ENCODE data around the gene PRR4.

The PRR4 gene

GRCh38 chr12:10838461-10838860, 10.8 kb downstream of the PRR4 start:
- TF ChIP-seq CTCF (IDR thresholded peaks at IDR 0.05; ENCODE audit: insufficient read depth, low read depth, low read length, missing control alignments): no peak
- no peak for DNase-seq (ENCODE audit: low read depth)
- no peak overlapping the region for H3K4me3 ChIP-seq (ENCODE audit: low read length)

GRCh38 chr12:10829994-10830393, 19.3 kb downstream of the PRR4 start:
- H3K4me3 ChIP-seq (ENCODE audit: low read length): no peak overlapping the region
- no peak for DNase-seq (ENCODE audit: low read depth)

GRCh38 chr12:10826258-10826657, 23.0 kb downstream of the PRR4 start, which contains the start of gene TAS2R10:
Gene TAS2R10 (minus strand): TSS chr12:10826358. CDS start chr12:10826269, 89 bp downstream.
- DNase-seq (ENCODE audit: low read depth): no peak
- H3K4me3 ChIP-seq (ENCODE audit: low read length): no peak within 1 kb of the TSS
- TF ChIP-seq CTCF (IDR thresholded peaks at IDR 0.05; ENCODE audit: insufficient read depth, low read depth, low read length, missing control alignments): no peak

More at GRCh38 chr12:10829994-10830393, 19.3 kb downstream of the PRR4 start:
- no peak for TF ChIP-seq CTCF (IDR thresholded peaks at IDR 0.05; ENCODE audit: insufficient read depth, low read depth, low read length, missing control alignments)

GRCh38 chr12:10824957-10825356, 24.3 kb downstream of the PRR4 start:
- H3K4me3 ChIP-seq (ENCODE audit: low read length): no peak overlapping the region
- no peak for TF ChIP-seq CTCF (IDR thresholded peaks at IDR 0.05; ENCODE audit: insufficient read depth, low read depth, low read length, missing control alignments)
- no peak for DNase-seq (ENCODE audit: low read depth)

- no peak for TF ChIP-seq CTCF (IDR thresholded peaks at IDR 0.05; ENCODE audit: insufficient read depth, low read depth, low read length, missing control alignments)
- H3K4me3 ChIP-seq (ENCODE audit: low read length): no peak overlapping the region
- no peak for DNase-seq (ENCODE audit: low read depth)
Observed at GRCh38 chr12:10811883-10812536, 37.3 kb downstream of the PRR4 start.

GRCh38 chr12:10810068-10810467, 39.2 kb downstream of the PRR4 start, which contains the start of gene TAS2R9:
Gene TAS2R9 (minus strand): TSS chr12:10810168. CDS start chr12:10810075, 93 bp downstream.
- H3K4me3 ChIP-seq (ENCODE audit: low read length): no peak within 1 kb of the TSS
- DNase-seq (ENCODE audit: low read depth): no peak
- TF ChIP-seq CTCF (IDR thresholded peaks at IDR 0.05; ENCODE audit: insufficient read depth, low read depth, low read length, missing control alignments): no peak

GRCh38 chr12:10807186-10807585, 42.1 kb downstream of the PRR4 start, which contains the start of gene TAS2R8:
Gene TAS2R8 (minus strand): TSS chr12:10807286. CDS start chr12:10806980, 306 bp downstream.
- TF ChIP-seq CTCF (IDR thresholded peaks at IDR 0.05; ENCODE audit: insufficient read depth, low read depth, low read length, missing control alignments): no peak
- no peak for DNase-seq (ENCODE audit: low read depth)
- H3K4me3 ChIP-seq (ENCODE audit: low read length): no peak within 1 kb of the TSS

Data from epithelial cell of esophagus (primary cell).